AG09319 (cell line): ENCODE results near the gene TUBB3.
"Not testable (repeated sequence)": the region's sequence is repeated elsewhere in the genome, so short reads cannot be mapped to it uniquely, and the experiment has no call there.

Experiments used
- DNase-seq: peaks from one replicate; pipeline ENCODE4 v3.0.0-alpha.2; 2010; ENCODE audit warnings: low read depth; ENCODE audit errors: extremely low read depth
- TF ChIP-seq, protein P1 (sequence below): IDR thresholded peaks from 2 replicates; pipeline ENCODE4 v1.5.1; 2011; ENCODE audit warnings: low read depth, mild to moderate bottlenecking, inconsistent platforms, low read length, moderate library complexity

TUBB3 gene

DNA sequence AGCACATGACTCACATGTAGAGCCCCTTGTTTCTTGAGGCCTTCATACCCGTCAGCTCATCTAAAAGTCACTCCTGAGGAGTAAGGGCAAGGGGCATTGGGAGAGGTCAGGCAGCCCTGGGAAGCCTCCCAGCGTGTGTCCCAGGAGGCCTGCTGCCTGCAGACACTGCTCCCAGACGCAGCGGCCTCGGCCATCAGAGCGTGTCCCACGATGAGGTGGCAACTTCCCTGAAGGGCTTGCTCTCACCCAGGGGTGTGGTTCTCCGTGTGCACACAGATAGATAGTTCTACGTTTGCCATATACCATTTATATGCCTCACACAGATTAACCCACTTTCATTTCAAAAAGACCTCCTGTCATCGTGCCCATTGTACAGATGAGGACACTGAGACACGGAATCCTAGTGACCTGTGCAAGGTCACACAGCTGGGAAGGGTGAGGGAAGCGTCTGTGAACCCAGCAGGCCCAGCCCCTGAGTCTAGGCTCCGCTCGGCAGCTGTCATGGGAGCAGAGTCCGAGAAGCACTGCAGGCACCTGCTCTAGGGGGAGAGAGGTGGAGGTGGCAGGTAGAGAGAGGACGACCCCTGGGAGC is 8.3 kb downstream of the TUBB3 start:
- DNase-seq: no peak
- TF ChIP-seq, protein P1, sequence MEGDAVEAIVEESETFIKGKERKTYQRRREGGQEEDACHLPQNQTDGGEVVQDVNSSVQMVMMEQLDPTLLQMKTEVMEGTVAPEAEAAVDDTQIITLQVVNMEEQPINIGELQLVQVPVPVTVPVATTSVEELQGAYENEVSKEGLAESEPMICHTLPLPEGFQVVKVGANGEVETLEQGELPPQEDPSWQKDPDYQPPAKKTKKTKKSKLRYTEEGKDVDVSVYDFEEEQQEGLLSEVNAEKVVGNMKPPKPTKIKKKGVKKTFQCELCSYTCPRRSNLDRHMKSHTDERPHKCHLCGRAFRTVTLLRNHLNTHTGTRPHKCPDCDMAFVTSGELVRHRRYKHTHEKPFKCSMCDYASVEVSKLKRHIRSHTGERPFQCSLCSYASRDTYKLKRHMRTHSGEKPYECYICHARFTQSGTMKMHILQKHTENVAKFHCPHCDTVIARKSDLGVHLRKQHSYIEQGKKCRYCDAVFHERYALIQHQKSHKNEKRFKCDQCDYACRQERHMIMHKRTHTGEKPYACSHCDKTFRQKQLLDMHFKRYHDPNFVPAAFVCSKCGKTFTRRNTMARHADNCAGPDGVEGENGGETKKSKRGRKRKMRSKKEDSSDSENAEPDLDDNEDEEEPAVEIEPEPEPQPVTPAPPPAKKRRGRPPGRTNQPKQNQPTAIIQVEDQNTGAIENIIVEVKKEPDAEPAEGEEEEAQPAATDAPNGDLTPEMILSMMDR: no peak

DNA sequence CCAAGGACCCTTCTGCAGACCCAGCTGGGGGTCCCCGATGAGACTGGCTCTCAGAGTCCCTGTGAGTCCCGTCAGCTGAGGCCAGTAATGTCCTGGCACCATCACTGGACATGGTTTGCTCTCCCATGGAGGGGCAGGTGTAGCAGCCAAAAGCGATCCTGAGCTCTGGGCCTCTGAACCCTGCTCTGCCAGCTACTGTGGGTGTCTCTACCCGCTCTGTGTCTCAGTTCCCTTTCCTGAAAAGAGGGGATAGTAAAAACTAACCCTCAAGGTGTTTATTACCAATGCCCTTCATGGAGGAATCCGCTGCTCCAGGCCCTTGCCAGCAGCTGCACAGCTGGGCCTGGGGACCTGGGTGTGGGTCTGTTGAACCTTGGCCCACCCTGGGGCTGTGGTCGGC is 8.8 kb downstream of the TUBB3 start:
- TF ChIP-seq, protein P1: no peak
- DNase-seq: no peak

GRCh38 chr16:89934019-89934418 is 10.9 kb downstream of the TUBB3 start:
- DNase-seq: not testable (repeated sequence)

DNA sequence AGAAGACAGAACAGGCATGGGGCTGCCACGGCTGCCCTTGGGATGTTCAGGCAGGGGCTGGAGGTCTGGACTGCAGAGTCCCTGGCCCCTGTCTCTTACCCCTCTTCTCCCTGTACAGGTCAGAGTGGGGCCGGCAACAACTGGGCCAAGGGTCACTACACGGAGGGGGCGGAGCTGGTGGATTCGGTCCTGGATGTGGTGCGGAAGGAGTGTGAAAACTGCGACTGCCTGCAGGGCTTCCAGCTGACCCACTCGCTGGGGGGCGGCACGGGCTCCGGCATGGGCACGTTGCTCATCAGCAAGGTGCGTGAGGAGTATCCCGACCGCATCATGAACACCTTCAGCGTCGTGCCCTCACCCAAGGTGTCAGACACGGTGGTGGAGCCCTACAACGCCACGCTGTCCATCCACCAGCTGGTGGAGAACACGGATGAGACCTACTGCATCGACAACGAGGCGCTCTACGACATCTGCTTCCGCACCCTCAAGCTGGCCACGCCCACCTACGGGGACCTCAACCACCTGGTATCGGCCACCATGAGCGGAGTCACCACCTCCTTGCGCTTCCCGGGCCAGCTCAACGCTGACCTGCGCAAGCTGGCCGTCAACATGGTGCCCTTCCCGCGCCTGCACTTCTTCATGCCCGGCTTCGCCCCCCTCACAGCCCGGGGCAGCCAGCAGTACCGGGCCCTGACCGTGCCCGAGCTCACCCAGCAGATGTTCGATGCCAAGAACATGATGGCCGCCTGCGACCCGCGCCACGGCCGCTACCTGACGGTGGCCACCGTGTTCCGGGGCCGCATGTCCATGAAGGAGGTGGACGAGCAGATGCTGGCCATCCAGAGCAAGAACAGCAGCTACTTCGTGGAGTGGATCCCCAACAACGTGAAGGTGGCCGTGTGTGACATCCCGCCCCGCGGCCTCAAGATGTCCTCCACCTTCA is 11.7 kb downstream of the TUBB3 start:
- TF ChIP-seq, protein P1: no peak
- DNase-seq: no peak

DNA sequence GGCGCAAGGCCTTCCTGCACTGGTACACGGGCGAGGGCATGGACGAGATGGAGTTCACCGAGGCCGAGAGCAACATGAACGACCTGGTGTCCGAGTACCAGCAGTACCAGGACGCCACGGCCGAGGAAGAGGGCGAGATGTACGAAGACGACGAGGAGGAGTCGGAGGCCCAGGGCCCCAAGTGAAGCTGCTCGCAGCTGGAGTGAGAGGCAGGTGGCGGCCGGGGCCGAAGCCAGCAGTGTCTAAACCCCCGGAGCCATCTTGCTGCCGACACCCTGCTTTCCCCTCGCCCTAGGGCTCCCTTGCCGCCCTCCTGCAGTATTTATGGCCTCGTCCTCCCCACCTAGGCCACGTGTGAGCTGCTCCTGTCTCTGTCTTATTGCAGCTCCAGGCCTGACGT is 12.5 kb downstream of the TUBB3 start:
- DNase-seq: not testable (repeated sequence)

- TF ChIP-seq, protein P1: no peak
- DNase-seq: no peak
Observed at GRCh38 chr16:89936034-89936433, 12.9 kb downstream of the TUBB3 start.

GRCh38 chr16:89936508-89936907 is 13.4 kb downstream of the TUBB3 start:
- no peak for DNase-seq
- TF ChIP-seq, protein P1: no peak

DNA sequence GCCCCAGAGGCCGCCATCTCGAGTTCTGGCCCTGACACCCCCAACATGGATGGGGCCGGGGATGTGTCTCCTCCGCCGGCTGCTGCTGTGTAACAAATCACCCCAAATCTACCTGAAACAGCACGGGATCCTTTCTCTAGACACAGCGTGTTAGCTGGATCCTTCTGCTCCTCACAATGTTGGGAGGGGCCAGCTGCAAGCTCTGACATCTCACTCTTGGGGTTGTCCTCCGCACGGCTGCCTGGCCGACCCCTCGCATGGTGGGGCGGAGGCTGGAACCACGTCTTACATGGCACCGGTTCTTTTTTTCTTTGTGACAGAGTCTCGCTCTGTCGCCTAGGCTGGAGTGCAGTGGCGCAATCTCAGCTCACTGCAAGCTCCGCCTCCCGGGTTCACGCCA is 13.8 kb downstream of the TUBB3 start:
- TF ChIP-seq, protein P1: no peak
- no peak for DNase-seq
